SU-DHL-6 (cell line): ENCODE measurements around the gene NTF3.

Experiments
- H2AFZ ChIP-seq: fragments of 200-600 bp; sonication (generic); 2 replicates; pipeline ENCODE4 v1.6.1; 2014; ENCODE audit warnings: low read depth, mild to moderate bottlenecking, moderate library complexity, mixed read lengths, antibody characterized with exemption, low read length; ENCODE audit not compliant: severe bottlenecking
- H3F3A ChIP-seq: fragments of 200-600 bp; shearing (Covaris generic); 2 replicates; pipeline ENCODE4 v1.6.0; 2016; ENCODE audit warnings: antibody characterized with exemption, mild to moderate bottlenecking; ENCODE audit not compliant: insufficient read depth
- H3K27ac ChIP-seq: fragments of 200-600 bp; sonication (generic); 2 replicates; pipeline ENCODE4 v1.5.1; 2016; ENCODE audit warnings: low read depth, mild to moderate bottlenecking, low read length, moderate library complexity, mixed read lengths
- H3K27me3 ChIP-seq: fragments of 200-600 bp; sonication (generic), shearing (Covaris generic); 2 replicates; pipeline ENCODE4 v1.6.0; 2014; ENCODE audit warnings: mild to moderate bottlenecking, low read length
- H3K36me3 ChIP-seq: fragments of 200-600 bp; sonication (generic); 2 replicates; pipeline ENCODE4 v1.6.1; 2014; ENCODE audit warnings: mild to moderate bottlenecking, low read length, mixed read lengths
- H3K4me2 ChIP-seq: fragments of 300-600, 200-600 bp; shearing (Covaris generic), sonication (generic); 2 replicates; pipeline ENCODE4 v1.6.0; 2014; ENCODE audit warnings: low read length, low read depth, mild to moderate bottlenecking; ENCODE audit not compliant: poor library complexity, severe bottlenecking
- H3K4me3 ChIP-seq: fragments of 200-600 bp; sonication (generic); 2 replicates; pipeline ENCODE4 v1.5.1; 2014; ENCODE audit warnings: antibody characterized with exemption, low read length, mild to moderate bottlenecking, mixed read lengths; ENCODE audit not compliant: insufficient read depth, poor library complexity, severe bottlenecking
- H3K79me2 ChIP-seq: fragments of 200-600 bp; sonication (generic); 2 replicates; pipeline ENCODE4 v1.6.1; 2014; ENCODE audit warnings: mild to moderate bottlenecking, low read length, moderate library complexity; ENCODE audit not compliant: insufficient read depth
- H3K9ac ChIP-seq: fragments of 200-600 bp; sonication (generic); 2 replicates; pipeline ENCODE4 v1.7.0; 2014; ENCODE audit warnings: mild to moderate bottlenecking, low read length
- H3K9me2 ChIP-seq: fragments of 200-600 bp; sonication (generic); replicated peaks from 2 replicates; pipeline ENCODE4 v1.6.1; 2014; ENCODE audit warnings: low read length; ENCODE audit not compliant: insufficient read depth
- H3K9me3 ChIP-seq: fragments of 200-600 bp; sonication (generic); 2 replicates; pipeline ENCODE4 v1.6.1; 2014; ENCODE audit warnings: low read length, mixed read lengths; ENCODE audit not compliant: insufficient read depth
- H4K20me1 ChIP-seq: fragments of 200-600 bp; sonication (generic); 2 replicates; pipeline ENCODE4 v1.6.1; 2014; ENCODE audit warnings: low read depth, mild to moderate bottlenecking, antibody characterized with exemption, low read length, moderate library complexity, mixed read lengths
- CTCF ChIP-seq: fragments of 200-600 bp; sonication (generic); IDR thresholded peaks from one replicate; pipeline ENCODE4 v1.5.1; 2017; ENCODE audit warnings: antibody characterized with exemption, mild to moderate bottlenecking, low read length, moderate library complexity; ENCODE audit not compliant: insufficient read depth, poor library complexity, severe bottlenecking
- EZH2phosphoT487 ChIP-seq: fragments of 200-600 bp; sonication (generic), shearing (Covaris generic); conservative IDR thresholded peaks from 2 replicates; pipeline ENCODE4 v1.6.1; 2018; ENCODE audit warnings: mild to moderate bottlenecking, antibody characterized with exemption, low read length, moderate library complexity, mixed read lengths

The NTF3 gene

GRCh38 chr12:5524116-5524768 lies 92.3 kb downstream of the NTF3 start:
- Histone ChIP-seq H3K9ac (no peak overlapping the region), H3K4me2 (no peak overlapping the region), H3F3A (no peaks in the 10 kb centered on the region), H2AFZ (no peak overlapping the region), H3K27me3 (no peaks in the 10 kb centered on the region), H3K9me2 (no peaks in the 10 kb centered on the region), H3K36me3 (no peaks in the 10 kb centered on the region), H3K79me2 (no peaks in the 10 kb centered on the region), H3K9me3 (no peaks in the 10 kb centered on the region), H3K27ac (no peak overlapping the region), H4K20me1 (no peaks in the 10 kb centered on the region), H3K4me3 (no peak overlapping the region)
- TF ChIP-seq EZH2phosphoT487 (no peak), CTCF (no peak)

GRCh38 chr12:5524769-5525436 lies 93.0 kb downstream of the NTF3 start:
- H3K4me3 ChIP-seq = no peak overlapping the region
- H3K4me2 ChIP-seq = no peak overlapping the region
- H4K20me1 ChIP-seq = no peaks in the 10 kb centered on the region
- no peaks in the 10 kb centered on the region for H3K79me2 ChIP-seq
- H2AFZ ChIP-seq = no peak overlapping the region
- H3K27me3 ChIP-seq = no peaks in the 10 kb centered on the region
- no peak overlapping the region for H3K9ac ChIP-seq
- no peaks in the 10 kb centered on the region for H3K9me3 ChIP-seq
- TF ChIP-seq CTCF (no peak), EZH2phosphoT487 (no peak)
- no peak overlapping the region for H3K27ac ChIP-seq
- H3F3A ChIP-seq = no peaks in the 10 kb centered on the region
- H3K9me2 ChIP-seq = no peaks in the 10 kb centered on the region
- no peaks in the 10 kb centered on the region for H3K36me3 ChIP-seq

DNA sequence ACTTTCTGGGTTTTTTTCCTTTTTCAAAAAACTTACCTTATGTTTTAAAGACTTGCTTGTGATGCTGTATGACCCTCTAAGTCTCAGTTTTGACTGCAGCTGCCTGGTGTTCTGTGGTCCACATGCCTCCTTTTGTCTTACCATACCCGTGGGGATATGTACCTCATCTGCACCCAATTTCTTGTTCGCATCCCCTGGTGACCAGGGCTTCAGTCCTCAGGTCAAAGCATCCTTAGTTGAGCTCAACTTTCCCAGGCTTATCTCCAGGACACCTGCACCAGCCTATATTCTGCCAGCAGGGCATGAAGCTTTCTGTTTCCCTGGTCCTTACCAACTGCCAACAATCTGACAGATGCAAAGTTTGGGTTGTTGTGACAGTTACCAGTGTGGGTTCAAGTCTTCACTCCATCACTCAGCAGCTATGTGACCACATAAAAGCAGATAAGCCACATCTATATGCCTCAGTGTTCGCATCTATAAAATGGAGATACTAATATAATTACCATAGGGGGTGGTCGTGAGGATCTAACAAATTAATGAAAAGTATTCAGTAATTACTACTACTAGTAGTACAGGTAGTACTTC lies 94.0 kb downstream of the NTF3 start:
- no peak overlapping the region for H3K4me2 ChIP-seq
- no peaks in the 10 kb centered on the region for H3K36me3 ChIP-seq
- H3F3A ChIP-seq = no peaks in the 10 kb centered on the region
- no peak overlapping the region for H3K27ac ChIP-seq
- H3K27me3 ChIP-seq = no peaks in the 10 kb centered on the region
- H2AFZ ChIP-seq = no peak overlapping the region
- no peak overlapping the region for H3K9ac ChIP-seq
- no peaks in the 10 kb centered on the region for H3K79me2 ChIP-seq
- H3K4me3 ChIP-seq = no peak overlapping the region
- no peaks in the 10 kb centered on the region for H3K9me3 ChIP-seq
- H3K9me2 ChIP-seq = no peaks in the 10 kb centered on the region
- no peak for TF ChIP-seq EZH2phosphoT487
- TF ChIP-seq CTCF = no peak
- H4K20me1 ChIP-seq = no peaks in the 10 kb centered on the region
